Activated T-helper 1 cell treated with anti-CD3 and anti-CD28 coated beads, Interleukin-12 subunit alpha, Interleukin-12 subunit beta, Interleukin-2, Interleukin-4 antibody, amounts not matched to agents 30 ng/mL and 10 ng/mL and 1 ng/mL, durations not matched to agents 14 hours and 24 hours and 36 hours (primary cell): ENCODE results near the gene TOR1AIP1. TPM values are rescaled to one million over a fixed set of nuclear protein-coding genes. Genes with fewer than 3 reads are reported as not detected.
"Not testable (repeated sequence)": the region's sequence is repeated elsewhere in the genome, so short reads cannot be mapped to it uniquely, and the experiment has no call there.

Source experiments
- DNase-seq: peaks from one replicate; pipeline ENCODE4 v3.0.0; 2021; ENCODE audit warnings: low spot score
- H3K27ac Mint-ChIP-seq: one replicate; pipeline ENCODE4 v1.8.0; 2021; ENCODE audit warnings: mild to moderate bottlenecking, mixed read lengths
- H3K27me3 Mint-ChIP-seq: one replicate; pipeline ENCODE4 v1.8.0; 2022; ENCODE audit warnings: mild to moderate bottlenecking, moderate library complexity, mixed read lengths; ENCODE audit not compliant: insufficient read depth
- H3K36me3 Mint-ChIP-seq: one replicate; pipeline ENCODE4 v1.8.0; 2021; ENCODE audit warnings: low read depth, mixed read lengths
- H3K4me1 Mint-ChIP-seq: one replicate; pipeline ENCODE4 v1.8.0; 2021; ENCODE audit warnings: low read depth, mixed read lengths
- H3K4me3 Mint-ChIP-seq: one replicate; pipeline ENCODE4 v1.8.0; 2021; ENCODE audit warnings: mild to moderate bottlenecking, moderate library complexity, mixed read lengths
- H3K9me3 Mint-ChIP-seq: one replicate; pipeline ENCODE4 v1.8.0; 2021; ENCODE audit warnings: mixed read lengths
- intact Hi-C: fragments of 100-400 bp; cut with micrococcal nuclease; formaldehyde crosslinking; loops from one replicate; pipeline ENCODE4 v1.15.1; 2024
- total RNA-seq: library from RNA; stranded (reverse); gene quantifications from 2 replicates; pipeline ENCODE4 v1.2.3, GENCODE V29; 2022

Gene TOR1AIP1
- total RNA-seq, 1 donor from 2014 or later: 76.1 TPM

GRCh38 chr1:179954493-179955286, 72.6 kb downstream of the TOR1AIP1 start, which contains the start of gene CEP350:
TSS of gene CEP350 (plus strand) at chr1:179954810. CDS start at chr1:179986182, 31,372 bp downstream.
- Mint-ChIP-seq H3K4me3 (peak within 1 kb of the TSS; percentile 94), H3K27me3 (no peaks in the 10 kb centered on the region), H3K36me3 (no peaks in the 10 kb centered on the region), H3K27ac (peak within 1 kb of the TSS; percentile 94), H3K4me1 (peaks cover 50% of the 10 kb centered on the region), H3K9me3 (no peaks in the 10 kb centered on the region)
- intact Hi-C loops: loop anchor here (1.0 to 10.0 kb wide), 13 partner anchors 36 to 1230 kb away; partner anchors contain the start of genes ACBD6, AXDND1, FAM20B and RALGPS2
- DNase-seq: peak; percentile 96

- peak overlapping the region; percentile 94 for H3K4me3 Mint-ChIP-seq
- H3K4me1 Mint-ChIP-seq: peaks cover 50% of the 10 kb centered on the region
- no peak for DNase-seq
- intact Hi-C loops: loop anchor here (2.0 to 10.0 kb wide), 6 partner anchors 36 to 1230 kb away; partner anchors contain the start of genes ACBD6, AXDND1 and RALGPS2
- no peaks in the 10 kb centered on the region for H3K36me3 Mint-ChIP-seq
- no peaks in the 10 kb centered on the region for H3K27me3 Mint-ChIP-seq
- H3K9me3 Mint-ChIP-seq: no peaks in the 10 kb centered on the region
- peak overlapping the region; percentile 81 for H3K27ac Mint-ChIP-seq
Observed at GRCh38 chr1:179955287-179955680, 73.2 kb downstream of the TOR1AIP1 start.

GRCh38 chr1:179955731-179956130, 73.6 kb downstream of the TOR1AIP1 start:
- peaks cover 50% of the 10 kb centered on the region for H3K4me1 Mint-ChIP-seq
- H3K4me3 Mint-ChIP-seq: peak overlapping the region; percentile 94
- H3K27ac Mint-ChIP-seq: peak overlapping the region; percentile 81
- no peaks in the 10 kb centered on the region for H3K9me3 Mint-ChIP-seq
- no peaks in the 10 kb centered on the region for H3K27me3 Mint-ChIP-seq
- no peak for DNase-seq
- intact Hi-C loops: loop anchor here (2.0 to 10.0 kb wide), 6 partner anchors 37 to 1231 kb away; partner anchors contain the start of genes ACBD6, AXDND1 and RALGPS2
- H3K36me3 Mint-ChIP-seq: no peaks in the 10 kb centered on the region

- DNase-seq: no peak
- intact Hi-C loops: loop anchor here (10.0 kb wide), 4 partner anchors 546 to 1234 kb away; partner anchors contain the start of genes ACBD6, AXDND1 and RALGPS2
- no peak overlapping the region for H3K4me3 Mint-ChIP-seq
- H3K9me3 Mint-ChIP-seq: no peaks in the 10 kb centered on the region
- H3K27ac Mint-ChIP-seq: no peak overlapping the region
- H3K4me1 Mint-ChIP-seq: peaks cover 39% of the 10 kb centered on the region
- peaks cover 11% of the 10 kb centered on the region for H3K36me3 Mint-ChIP-seq
- no peaks in the 10 kb centered on the region for H3K27me3 Mint-ChIP-seq
Observed at GRCh38 chr1:179958359-179958758, 76.3 kb downstream of the TOR1AIP1 start.

- Mint-ChIP-seq H3K36me3 (peaks cover 14% of the 10 kb centered on the region), H3K4me1 (peaks cover 31% of the 10 kb centered on the region)
- H3K27ac Mint-ChIP-seq, DNase-seq, H3K4me3 Mint-ChIP-seq, intact Hi-C loops, H3K9me3 Mint-ChIP-seq, H3K27me3 Mint-ChIP-seq: not testable (repeated sequence)
Observed at GRCh38 chr1:179962168-179962567, 80.1 kb downstream of the TOR1AIP1 start.

- H3K4me1 Mint-ChIP-seq: peaks cover 44% of the 10 kb centered on the region
- intact Hi-C loops: no loop called here
- no peaks in the 10 kb centered on the region for H3K27me3 Mint-ChIP-seq
- no peak overlapping the region for H3K27ac Mint-ChIP-seq
- no peak for DNase-seq
- H3K36me3 Mint-ChIP-seq: peaks cover 20% of the 10 kb centered on the region
- no peak overlapping the region for H3K4me3 Mint-ChIP-seq
- H3K9me3 Mint-ChIP-seq: peaks cover 6% of the 10 kb centered on the region
Observed at GRCh38 chr1:179966551-179966950, 84.5 kb downstream of the TOR1AIP1 start.

- peaks cover 48% of the 10 kb centered on the region for H3K4me1 Mint-ChIP-seq
Observed at GRCh38 chr1:179968284-179968993, 86.4 kb downstream of the TOR1AIP1 start.

GRCh38 chr1:179968994-179969919, 87.2 kb downstream of the TOR1AIP1 start:
- Mint-ChIP-seq H3K9me3 (peaks cover under 1% of the 10 kb centered on the region), H3K4me1 (peaks cover 45% of the 10 kb centered on the region), H3K4me3 (no peak overlapping the region), H3K27ac (no peak overlapping the region), H3K36me3 (peaks cover 14% of the 10 kb centered on the region), H3K27me3 (no peaks in the 10 kb centered on the region)
- no peak for DNase-seq
- intact Hi-C loops: no loop called here

More at GRCh38 chr1:179968284-179968993, 86.4 kb downstream of the TOR1AIP1 start:
- no peak for DNase-seq
- Mint-ChIP-seq H3K4me3 (no peak overlapping the region), H3K36me3 (peaks cover 14% of the 10 kb centered on the region), H3K9me3 (peaks cover 6% of the 10 kb centered on the region), H3K27ac (no peak overlapping the region), H3K27me3 (no peaks in the 10 kb centered on the region)
- intact Hi-C loops: no loop called here

Other genes starting within 250 kb of the TOR1AIP1 start
- gene FAM163A, start 139.0 kb upstream of the TOR1AIP1 start, total RNA-seq: not detected in 2 replicates
- gene TOR1AIP2, start 4.5 kb upstream of the TOR1AIP1 start, total RNA-seq: 61.0 and 62.6 TPM in 2 replicates
- gene CEP350, start 72.5 kb downstream of the TOR1AIP1 start, total RNA-seq: 44.6 and 51.6 TPM in 2 replicates